Loucy (cell line): ENCODE results near the gene MS4A8.

Source experiments
- CTCF ChIP-seq: fragments of 200-600 bp; sonication (generic); conservative IDR thresholded peaks from 2 replicates; pipeline ENCODE4 v1.5.1; 2014; ENCODE audit warnings: mild to moderate bottlenecking, antibody characterized with exemption, low read length
- EZH2phosphoT487 ChIP-seq: fragments of 200-600 bp; IDR thresholded peaks from 2 replicates; pipeline ENCODE4 v1.6.1; 2018; ENCODE audit warnings: antibody characterized with exemption, mild to moderate bottlenecking, moderate library complexity, borderline replicate concordance

GRCh38 chr11:60706931-60707330 is 7.5 kb downstream of the MS4A8 start:
- no peak for TF ChIP-seq CTCF
- no peak for TF ChIP-seq EZH2phosphoT487
